Ovary (tissue), 9 donors: ENCODE results near the gene PI4KA. TPM values are rescaled to one million over a fixed set of nuclear protein-coding genes. Genes with fewer than 3 reads are reported as not detected.

ENCODE experiments used
- DNase-seq, 5 donors: peaks; one replicate each; pipeline ENCODE4 v3.0.0-alpha.2; 2019 to 2020
- H3K27ac ChIP-seq, 2 donors: fragments of 200-600 bp; one replicate each; pipeline versions ENCODE4 v1.5.1 to v1.8.0; 2019 to 2022
- H3K27me3 ChIP-seq: fragments of 200-600 bp; one replicate; pipeline ENCODE4 v1.8.0; 2022
- H3K36me3 ChIP-seq: fragments of 200-600 bp; sonication (generic); one replicate; pipeline ENCODE4 v1.5.1; 2019
- H3K4me1 ChIP-seq: one replicate; pipeline ENCODE4 v1.8.1; 2013; ENCODE audit warnings: mild to moderate bottlenecking, moderate library complexity; ENCODE audit not compliant: insufficient read depth
- H3K4me3 ChIP-seq: fragments of 200-600 bp; sonication (generic); one replicate; pipeline ENCODE4 v1.5.1; 2017
- H3K9me3 ChIP-seq, 2 donors: fragments of 200-600 bp in 1 of 2; sonication (generic) in 1 of 2; one replicate each; pipeline versions ENCODE4 v1.5.1 to v1.8.1; 2013 to 2019; ENCODE audit warnings: mild to moderate bottlenecking in 1 of 2, moderate library complexity in 1 of 2
- CTCF ChIP-seq, 3 donors: fragments of 450-650 bp in 2 of 3; fragments of 200-600 bp in 1 of 3; IDR thresholded peaks; one replicate each; pipeline versions ENCODE4 v1.5.1 to v1.8.0; 2016 to 2022; ENCODE audit warnings: antibody characterized with exemption in 3 of 3, mild to moderate bottlenecking in 1 of 3
- EP300 ChIP-seq: sonication (generic); formaldehyde crosslinking; IDR thresholded peaks from one replicate; pipeline ENCODE4 v1.6.1; 2017; ENCODE audit warnings: antibody characterized with exemption
- POLR2A ChIP-seq: fragments of 450-650 bp; IDR thresholded peaks from one replicate; pipeline ENCODE4 v1.6.1; 2017; ENCODE audit warnings: antibody characterized with exemption, mild to moderate bottlenecking, moderate library complexity
- WGBS, 3 donors: extraction: QIAGEN DNeasy Blood & Tissue Kit in 1 of 3; methylation state at CpG; one replicate each; pipeline versions ENCODE4 v1.1.5 to v1.1.7; 2013 to 2017; 5-methylcytosine and 5-hydroxymethylcytosine counted together
- intact Hi-C, 4 donors: fragments of 100-400 bp; cut with DNase I; formaldehyde crosslinking; loops; one replicate each; pipeline versions ENCODE4 v1.11.0 to v1.15.1; 2022 to 2023
- polyA plus RNA-seq, 2 donors: library from polyadenylated mRNA; stranded (reverse); fragments of 200-250 nt in 1 of 2; fragments of 350-450 nt in 1 of 2; fragmentation: Illumina TruSeq in 1 of 2; extraction: RNeasy Lipid Tissue Mini Kit (QIAGEN cat#74804) in 1 of 2; gene quantifications; one replicate each; pipeline ENCODE4 v1.2.3, GENCODE V29; 2013 to 2014
- total RNA-seq, 7 donors: library from RNA; depleted of rRNA in 2 of 7; stranded (reverse); fragments of >200 nt in 2 of 7; fragmentation: NEBNext Ultra II Directional in 3 of 7; extraction: Animal tissue kit (Norgen Biotek cat#: 25700) in 3 of 7; gene quantifications; one replicate each; pipeline versions ENCODE4 v1.1.0 to v1.2.4, GENCODE V29; 2016 to 2023
- donor health status: DM: no; HTN: no; CAD: no; lungs with moderate emphysema.
- donor health status: DM: no; HTN: no; CAD: no.
- donor health status: Bipolar disorder and iron deficiency.
- donor health status: DM: yes; HTN: yes; CAD: no.
- donor health status: DM: no; HTN: no; CAD: no.
- donor health status: DM: yes; HTN: yes; CAD: no.

PI4KA gene
- total and polyA plus RNA-seq, 9 donors = 30.6 to 97.6 (median 62.7) TPM

- DNase-seq = no peak
- peaks cover 1% of the 10 kb centered on the region for H3K4me1 ChIP-seq
- 87 to 98% (median 95%) methylated on average over 2 of the region's 2 CpGs for WGBS, 3 donors
- no peak for TF ChIP-seq POLR2A
- TF ChIP-seq CTCF (IDR thresholded peaks at IDR 0.05) = no peak
- no peak for TF ChIP-seq EP300
- H3K36me3 ChIP-seq = no peaks in the 10 kb centered on the region
- H3K27ac ChIP-seq = no peak overlapping the region
- H3K27me3 ChIP-seq = no peaks in the 10 kb centered on the region
- intact Hi-C loops = no loop called here
- H3K9me3 ChIP-seq = no peaks in the 10 kb centered on the region
- no peak overlapping the region for H3K4me3 ChIP-seq
Measured at GRCh38 chr22:20847318-20847822, 11.2 kb downstream of the PI4KA start.

GRCh38 chr22:20844055-20845037 lies 14.3 kb downstream of the PI4KA start:
- TF ChIP-seq POLR2A = no peak
- TF ChIP-seq EP300 = no peak
- no peak for TF ChIP-seq CTCF (IDR thresholded peaks at IDR 0.05)
- no peak for DNase-seq
- Histone ChIP-seq H3K4me3 (no peak overlapping the region), H3K9me3 (no peaks in the 10 kb centered on the region), H3K36me3 (no peaks in the 10 kb centered on the region), H3K27me3 (no peaks in the 10 kb centered on the region), H3K4me1 (no peaks in the 10 kb centered on the region), H3K27ac (no peak overlapping the region)
- 85 to 89% (median 87%) methylated on average over 5 of the region's 5 CpGs for WGBS, 3 donors
- intact Hi-C loops = no loop called here

GRCh38 chr22:20843501-20843900 lies 15.1 kb downstream of the PI4KA start:
- Histone ChIP-seq H3K4me3 (no peak overlapping the region), H3K36me3 (no peaks in the 10 kb centered on the region), H3K27ac (no peak overlapping the region), H3K4me1 (no peaks in the 10 kb centered on the region), H3K9me3 (no peaks in the 10 kb centered on the region), H3K27me3 (no peaks in the 10 kb centered on the region)
- WGBS, 3 donors = 30 to 74% (median 52%) methylated on average over 2 of the region's 2 CpGs
- intact Hi-C loops = no loop called here
- TF ChIP-seq POLR2A (no peak), CTCF (IDR thresholded peaks at IDR 0.05) (no peak), EP300 (no peak)
- no peak for DNase-seq

- Histone ChIP-seq H3K9me3 (no peaks in the 10 kb centered on the region), H3K4me1 (no peaks in the 10 kb centered on the region), H3K27me3 (no peaks in the 10 kb centered on the region), H3K27ac (no peak overlapping the region), H3K36me3 (no peaks in the 10 kb centered on the region), H3K4me3 (no peak overlapping the region)
- 83 to 91% (median 87%) methylated on average over 8 of the region's 8 CpGs for WGBS, 3 donors
- TF ChIP-seq EP300 = no peak
- TF ChIP-seq POLR2A = no peak
- intact Hi-C loops = no loop called here
- no peak for DNase-seq
Measured at GRCh38 chr22:20840646-20841371, 17.8 kb downstream of the PI4KA start.
